ENCODE results near the gene INVS.

DNA sequence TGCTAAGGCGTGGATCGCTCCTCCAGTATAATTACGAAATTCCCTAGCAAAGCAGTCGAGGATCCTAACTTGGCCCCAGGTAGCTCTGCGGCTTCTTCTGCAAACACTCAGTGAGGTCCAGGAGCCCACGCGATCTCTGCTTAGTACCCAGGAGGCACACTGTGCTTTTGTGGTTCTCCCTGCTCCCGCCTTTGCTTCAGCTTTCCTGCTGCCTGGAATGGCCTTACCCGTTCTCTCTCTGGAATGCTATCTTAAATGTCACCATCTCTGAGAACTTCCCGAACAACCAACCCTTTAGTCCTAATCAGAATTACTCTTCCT lies 639 bp downstream of the INVS start:
- no peak for TF ChIP-seq EP300 (IDR thresholded peaks at IDR 0.05; ENCODE audit: borderline replicate concordance)
- TF ChIP-seq TAF1 (IDR thresholded peaks at IDR 0.05; ENCODE audit: low read depth), result no peak
- TF ChIP-seq, protein P1, sequence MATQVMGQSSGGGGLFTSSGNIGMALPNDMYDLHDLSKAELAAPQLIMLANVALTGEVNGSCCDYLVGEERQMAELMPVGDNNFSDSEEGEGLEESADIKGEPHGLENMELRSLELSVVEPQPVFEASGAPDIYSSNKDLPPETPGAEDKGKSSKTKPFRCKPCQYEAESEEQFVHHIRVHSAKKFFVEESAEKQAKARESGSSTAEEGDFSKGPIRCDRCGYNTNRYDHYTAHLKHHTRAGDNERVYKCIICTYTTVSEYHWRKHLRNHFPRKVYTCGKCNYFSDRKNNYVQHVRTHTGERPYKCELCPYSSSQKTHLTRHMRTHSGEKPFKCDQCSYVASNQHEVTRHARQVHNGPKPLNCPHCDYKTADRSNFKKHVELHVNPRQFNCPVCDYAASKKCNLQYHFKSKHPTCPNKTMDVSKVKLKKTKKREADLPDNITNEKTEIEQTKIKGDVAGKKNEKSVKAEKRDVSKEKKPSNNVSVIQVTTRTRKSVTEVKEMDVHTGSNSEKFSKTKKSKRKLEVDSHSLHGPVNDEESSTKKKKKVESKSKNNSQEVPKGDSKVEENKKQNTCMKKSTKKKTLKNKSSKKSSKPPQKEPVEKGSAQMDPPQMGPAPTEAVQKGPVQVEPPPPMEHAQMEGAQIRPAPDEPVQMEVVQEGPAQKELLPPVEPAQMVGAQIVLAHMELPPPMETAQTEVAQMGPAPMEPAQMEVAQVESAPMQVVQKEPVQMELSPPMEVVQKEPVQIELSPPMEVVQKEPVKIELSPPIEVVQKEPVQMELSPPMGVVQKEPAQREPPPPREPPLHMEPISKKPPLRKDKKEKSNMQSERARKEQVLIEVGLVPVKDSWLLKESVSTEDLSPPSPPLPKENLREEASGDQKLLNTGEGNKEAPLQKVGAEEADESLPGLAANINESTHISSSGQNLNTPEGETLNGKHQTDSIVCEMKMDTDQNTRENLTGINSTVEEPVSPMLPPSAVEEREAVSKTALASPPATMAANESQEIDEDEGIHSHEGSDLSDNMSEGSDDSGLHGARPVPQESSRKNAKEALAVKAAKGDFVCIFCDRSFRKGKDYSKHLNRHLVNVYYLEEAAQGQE (IDR thresholded peaks at IDR 0.05; ENCODE audit: low read depth), result no peak
- TF ChIP-seq ZBTB7A (IDR thresholded peaks at IDR 0.05; ENCODE audit: low read depth), result no peak
- TF ChIP-seq EGR1 (IDR thresholded peaks at IDR 0.05), result no peak
- TF ChIP-seq RAD21 (IDR thresholded peaks at IDR 0.05; ENCODE audit: low read depth), result no peak
- no peak for TF ChIP-seq CREB1 (IDR thresholded peaks at IDR 0.05; ENCODE audit: low read depth)
- TF ChIP-seq TCF12 (IDR thresholded peaks at IDR 0.05; ENCODE audit: low read depth), result no peak

Data from Ishikawa (cell line).